Regular cardiac myocyte (primary cell): Measurements from ENCODE around the gene CLEC4C. TPM values are rescaled to one million over a fixed set of nuclear protein-coding genes. Genes with fewer than 3 reads are reported as not detected.

Experiments
- total RNA-seq: library from RNA; depleted of rRNA; stranded (reverse); fragments of >200 nt; gene quantifications from 2 replicates; pipeline ENCODE4 v1.2.3, GENCODE V29; 2014

Gene CLEC4C
- total RNA-seq: not detected in 2 replicates

DNA sequence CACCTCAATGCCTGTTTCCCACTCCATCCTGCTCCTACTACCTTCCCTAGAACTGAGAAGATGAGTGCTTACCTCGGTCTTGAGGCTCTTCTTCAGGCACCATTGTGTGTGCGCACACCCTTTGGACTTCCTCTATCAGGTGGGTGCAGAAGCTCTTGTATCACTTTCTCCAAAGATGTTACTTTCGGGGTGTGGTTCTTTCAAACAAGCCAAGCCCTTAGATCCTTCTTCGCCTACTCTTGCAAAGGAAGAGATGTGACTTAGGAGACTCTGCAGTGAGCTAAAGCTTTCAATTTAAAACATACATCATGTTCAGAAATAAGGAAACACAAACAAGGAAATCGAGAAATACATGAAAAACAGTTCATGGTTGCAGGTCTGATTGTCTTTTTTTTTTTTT, at the start of gene CLEC4C:
CLEC4C (minus strand) TSS at position 130 of the 400 bp plus-strand sequence; CDS start at position 103, 27 bp downstream.

GRCh38 chr12:7788884-7789528, 41.8 kb upstream of the CLEC4C start, which contains the start of gene NANOG:
Gene NANOG (plus strand): TSS chr12:7789402. CDS start chr12:7789615, 213 bp downstream.

DNA sequence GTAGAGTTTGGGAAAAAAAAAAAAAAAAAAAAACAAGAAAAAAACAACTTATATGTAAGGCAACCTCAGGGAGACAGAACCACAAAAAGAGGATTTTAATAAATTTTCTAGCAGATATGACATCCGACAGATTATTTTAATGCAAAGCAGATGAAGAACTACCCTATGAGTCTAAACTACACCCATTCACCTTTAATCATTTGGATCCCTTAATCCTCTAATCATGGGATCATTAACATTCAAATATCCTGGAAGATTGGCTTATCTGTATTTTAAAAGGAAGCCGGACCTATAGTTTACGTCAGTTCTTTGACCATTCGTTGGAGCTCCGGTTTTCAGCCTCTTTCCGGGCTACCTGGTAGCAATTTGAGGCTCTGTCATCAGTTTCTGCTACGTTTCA, 36.0 kb downstream of the CLEC4C start, which contains the start of gene DPPA3:
DPPA3 (plus strand) TSS at position 301 of the 400 bp plus-strand sequence. CDS start 138 bp downstream, outside the sequence.

GRCh38 chr12:7695566-7696197, 51.5 kb downstream of the CLEC4C start, which contains the start of gene GDF3:
Gene GDF3 (minus strand): TSS chr12:7695775. CDS start chr12:7695728, 47 bp downstream.

Other genes starting within 250 kb of the CLEC4C start
- under 0.01 TPM in 1 of 2 replicates, not detected in the other for gene CD163, start 243.6 kb downstream of the CLEC4C start, total RNA-seq
- gene APOBEC1, start 81.5 kb downstream of the CLEC4C start, total RNA-seq: not detected in 2 replicates
- not detected in 2 replicates for gene GDF3, start 51.6 kb downstream of the CLEC4C start, total RNA-seq
- gene DPPA3, start 35.9 kb downstream of the CLEC4C start, total RNA-seq: not detected in 2 replicates
- gene NANOGNB, start 17.8 kb upstream of the CLEC4C start, total RNA-seq: not detected in 2 replicates
- not detected in 2 replicates for gene NANOG, start 42.0 kb upstream of the CLEC4C start, total RNA-seq
- under 0.01 TPM in 2 replicates for gene SLC2A14, start 125.5 kb upstream of the CLEC4C start, total RNA-seq
- 114 and 256 TPM in 2 replicates for gene SLC2A3, start 188.8 kb upstream of the CLEC4C start, total RNA-seq